A673 (cell line): ENCODE results near the gene INAVA.

Experiments used
- EZH2 ChIP-seq: fragments of 200-600 bp; sonication (generic); IDR thresholded peaks from 2 replicates; pipeline ENCODE4 v1.6.1; 2017; ENCODE audit warnings: borderline replicate concordance, low read depth, mild to moderate bottlenecking, mixed read lengths, antibody characterized with exemption, low read length; ENCODE audit not compliant: poor library complexity, severe bottlenecking
- TF ChIP-seq, protein P1 (sequence below): fragments of 300-800, 200-600 bp; sonication (generic); conservative IDR thresholded peaks from 2 replicates; pipeline ENCODE4 v1.5.1; 2017; ENCODE audit warnings: low read depth, mild to moderate bottlenecking, antibody characterized with exemption, low read length, moderate library complexity, mixed read lengths

DNA sequence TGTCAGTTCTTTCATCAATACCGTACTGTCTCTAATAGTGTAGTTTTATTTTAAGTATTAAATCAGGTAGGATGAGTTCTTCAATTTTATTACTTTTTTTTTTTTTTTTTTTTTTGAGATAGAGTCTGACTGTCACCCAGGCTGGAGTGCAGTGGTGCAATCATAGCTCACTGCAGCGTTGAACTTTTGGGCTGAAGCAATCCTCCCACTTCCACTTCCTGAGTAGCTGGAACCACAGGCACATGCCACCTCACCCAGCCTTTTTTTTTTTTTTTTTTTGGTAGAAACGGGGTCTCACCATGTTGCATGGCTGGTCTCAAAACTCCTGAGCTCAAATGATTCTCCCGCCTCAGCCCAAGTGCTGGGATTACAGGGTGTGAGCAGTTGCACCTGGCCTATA, 44.3 kb downstream of the INAVA start:
- TF ChIP-seq, protein P1, sequence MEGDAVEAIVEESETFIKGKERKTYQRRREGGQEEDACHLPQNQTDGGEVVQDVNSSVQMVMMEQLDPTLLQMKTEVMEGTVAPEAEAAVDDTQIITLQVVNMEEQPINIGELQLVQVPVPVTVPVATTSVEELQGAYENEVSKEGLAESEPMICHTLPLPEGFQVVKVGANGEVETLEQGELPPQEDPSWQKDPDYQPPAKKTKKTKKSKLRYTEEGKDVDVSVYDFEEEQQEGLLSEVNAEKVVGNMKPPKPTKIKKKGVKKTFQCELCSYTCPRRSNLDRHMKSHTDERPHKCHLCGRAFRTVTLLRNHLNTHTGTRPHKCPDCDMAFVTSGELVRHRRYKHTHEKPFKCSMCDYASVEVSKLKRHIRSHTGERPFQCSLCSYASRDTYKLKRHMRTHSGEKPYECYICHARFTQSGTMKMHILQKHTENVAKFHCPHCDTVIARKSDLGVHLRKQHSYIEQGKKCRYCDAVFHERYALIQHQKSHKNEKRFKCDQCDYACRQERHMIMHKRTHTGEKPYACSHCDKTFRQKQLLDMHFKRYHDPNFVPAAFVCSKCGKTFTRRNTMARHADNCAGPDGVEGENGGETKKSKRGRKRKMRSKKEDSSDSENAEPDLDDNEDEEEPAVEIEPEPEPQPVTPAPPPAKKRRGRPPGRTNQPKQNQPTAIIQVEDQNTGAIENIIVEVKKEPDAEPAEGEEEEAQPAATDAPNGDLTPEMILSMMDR, result no peak
- TF ChIP-seq EZH2, result no peak
